NOMO-1 treated with dmso at 0.1 percent for 144 hours (cell line): ENCODE data around the gene PLS1.
"Not testable (repeated sequence)": the region's sequence is repeated elsewhere in the genome, so short reads cannot be mapped to it uniquely, and the experiment has no call there.

ENCODE experiments used
- DNase-seq: peaks from one replicate; lab custom pipeline; 2025; ENCODE audit not compliant: unreplicated experiment; lab: John Stamatoyannopoulos, UW

Gene PLS1

GRCh38 chr3:142690613-142691012, 94.4 kb downstream of the PLS1 start:
- DNase-seq, result no peak

GRCh38 chr3:142691527-142691926, 95.3 kb downstream of the PLS1 start:
- DNase-seq, result no peak

GRCh38 chr3:142693136-142693853, 97.1 kb downstream of the PLS1 start:
- DNase-seq, result no peak

GRCh38 chr3:142694225-142694624, 98.0 kb downstream of the PLS1 start:
- DNase-seq, result no peak

GRCh38 chr3:142705198-142705597, 109.0 kb downstream of the PLS1 start:
- DNase-seq, result no peak

GRCh38 chr3:142706321-142707127, 110.3 kb downstream of the PLS1 start:
- DNase-seq, result no peak

- DNase-seq, result no peak
These were observed 113.0 kb downstream of the PLS1 start for GRCh38 chr3:142709207-142709606.

- DNase-seq, result not testable (repeated sequence)
These were observed 118.7 kb downstream of the PLS1 start for GRCh38 chr3:142714882-142715281.

- DNase-seq, result no peak
These were observed 119.9 kb downstream of the PLS1 start for GRCh38 chr3:142716102-142716501.

GRCh38 chr3:142723665-142723967, 127.4 kb downstream of the PLS1 start:
- DNase-seq, result peak; percentile 76

- no peak for DNase-seq
These were observed 127.9 kb downstream of the PLS1 start, which contains the start of gene TRPC1 for GRCh38 chr3:142723968-142724681. TSS of gene TRPC1 (plus strand) at chr3:142724034. CDS start at chr3:142724560, 526 bp downstream.

GRCh38 chr3:142724682-142725356, 128.6 kb downstream of the PLS1 start:
- DNase-seq, result no peak

- no peak for DNase-seq
These were observed 129.2 kb downstream of the PLS1 start for GRCh38 chr3:142725357-142725739.

GRCh38 chr3:142726017-142726416, 129.8 kb downstream of the PLS1 start:
- no peak for DNase-seq

- DNase-seq, result no peak
These were observed 135.9 kb downstream of the PLS1 start for GRCh38 chr3:142732066-142732465.

GRCh38 chr3:142734834-142735233, 138.6 kb downstream of the PLS1 start:
- no peak for DNase-seq

- DNase-seq, result no peak
These were observed 139.3 kb downstream of the PLS1 start for GRCh38 chr3:142735462-142735861.

- no peak for DNase-seq
These were observed 142.2 kb downstream of the PLS1 start for GRCh38 chr3:142738396-142738795.

GRCh38 chr3:142746646-142747045, 150.5 kb downstream of the PLS1 start:
- DNase-seq, result no peak

- DNase-seq, result not testable (repeated sequence)
These were observed 154.3 kb downstream of the PLS1 start for GRCh38 chr3:142750531-142750930.

- not testable (repeated sequence) for DNase-seq
These were observed 156.4 kb downstream of the PLS1 start for GRCh38 chr3:142752605-142753004.
